DND-41 (cell line): ENCODE results near the gene PROM2.

ENCODE experiments used
- ATAC-seq: fragments of 200-7000 bp; cut with Tn5 transposase; 3 replicates; pipeline ENCODE4 v1.9.1; 2021; ENCODE audit warnings: low read depth; ENCODE audit not compliant: insufficient read depth
- DNase-seq: peaks from one replicate; pipeline ENCODE4 v3.0.0-alpha.2; 2020
- H2AFZ ChIP-seq: 2 replicates; pipeline ENCODE4 v1.6.0; 2012; ENCODE audit warnings: low read depth, low read length
- H3K27ac ChIP-seq: 2 replicates; pipeline ENCODE4 v1.5.1; 2012; ENCODE audit warnings: low read length, inconsistent platforms
- H3K27me3 ChIP-seq: fragments of 200-600 bp; sonication (generic); 2 replicates; pipeline ENCODE4 v1.6.0; 2012; ENCODE audit warnings: low read length, mild to moderate bottlenecking, inconsistent platforms; ENCODE audit not compliant: insufficient read depth, poor library complexity
- H3K36me3 ChIP-seq: 2 replicates; pipeline ENCODE4 v1.5.1; 2012; ENCODE audit warnings: low read length, inconsistent platforms; ENCODE audit not compliant: insufficient read depth
- H3K4me1 ChIP-seq: 2 replicates; pipeline ENCODE4 v1.5.1; 2012; ENCODE audit warnings: mild to moderate bottlenecking, low read length; ENCODE audit not compliant: insufficient read depth
- H3K4me2 ChIP-seq: 2 replicates; pipeline ENCODE4 v1.6.0; 2012; ENCODE audit warnings: mild to moderate bottlenecking, moderate library complexity, low read length, inconsistent platforms; ENCODE audit not compliant: insufficient read depth
- H3K4me3 ChIP-seq, 2 experiments: fragments of 200-600 bp in 1 of 2; shearing (Covaris generic) in 1 of 2; 2 replicates each; pipeline ENCODE4 v1.5.1; 2012 to 2016; ENCODE audit warnings: inconsistent platforms in 2 of 2, low read length in 2 of 2, mild to moderate bottlenecking in 2 of 2, low read depth in 1 of 2, moderate library complexity in 1 of 2
- H3K79me2 ChIP-seq: 2 replicates; pipeline ENCODE4 v1.6.0; 2012; ENCODE audit warnings: low read length, inconsistent platforms; ENCODE audit not compliant: insufficient read depth
- H3K9ac ChIP-seq: 2 replicates; pipeline ENCODE4 v1.6.0; 2012; ENCODE audit warnings: low read depth, mild to moderate bottlenecking, inconsistent platforms, low read length, moderate library complexity
- H3K9me3 ChIP-seq: 2 replicates; pipeline ENCODE4 v1.5.1; 2012; ENCODE audit warnings: low read length, moderate library complexity, mild to moderate bottlenecking, inconsistent platforms; ENCODE audit not compliant: insufficient read depth, severe bottlenecking
- H4K20me1 ChIP-seq: 2 replicates; pipeline ENCODE4 v1.6.0; 2012; ENCODE audit warnings: low read length; ENCODE audit not compliant: insufficient read depth
- CTCF ChIP-seq: IDR thresholded peaks from 2 replicates; pipeline ENCODE4 v1.5.1; 2012; ENCODE audit warnings: borderline replicate concordance, low read length, moderate library complexity, mild to moderate bottlenecking; ENCODE audit not compliant: poor library complexity, severe bottlenecking; ENCODE audit errors: extremely low read depth
- EZH2 ChIP-seq: IDR thresholded peaks from 3 replicates; pipeline ENCODE4 v1.6.1; 2012; ENCODE audit warnings: borderline replicate concordance, low read depth, mild to moderate bottlenecking, moderate library complexity, low read length, inconsistent platforms; ENCODE audit not compliant: severe bottlenecking

The PROM2 gene

GRCh38 chr2:95330794-95331338 is 56.6 kb downstream of the PROM2 start:
- H3K4me2 ChIP-seq = no peak overlapping the region
- H3K4me1 ChIP-seq = no peaks in the 10 kb centered on the region
- TF ChIP-seq EZH2 (no peak), CTCF (no peak)
- no peak overlapping the region for H3K27ac ChIP-seq
- H3K36me3 ChIP-seq = no peaks in the 10 kb centered on the region
- DNase-seq (no peak), ATAC-seq (no peak)
- H3K79me2 ChIP-seq = no peaks in the 10 kb centered on the region
- no peak overlapping the region for H3K9ac ChIP-seq
- H4K20me1 ChIP-seq = no peaks in the 10 kb centered on the region
- H3K9me3 ChIP-seq = no peaks in the 10 kb centered on the region
- no peaks in the 10 kb centered on the region for H3K27me3 ChIP-seq
- H2AFZ ChIP-seq = no peak overlapping the region
- no peak overlapping the region for H3K4me3 ChIP-seq

- no peak overlapping the region for H2AFZ ChIP-seq
- H3K36me3 ChIP-seq = no peaks in the 10 kb centered on the region
- H3K4me3 ChIP-seq = no peak overlapping the region
- no peak for ATAC-seq
- no peak overlapping the region for H3K27ac ChIP-seq
- H3K9me3 ChIP-seq = no peaks in the 10 kb centered on the region
- no peaks in the 10 kb centered on the region for H3K4me1 ChIP-seq
- H4K20me1 ChIP-seq = no peaks in the 10 kb centered on the region
- H3K79me2 ChIP-seq = no peaks in the 10 kb centered on the region
- TF ChIP-seq EZH2 = no peak
- TF ChIP-seq CTCF = no peak
- H3K9ac ChIP-seq = no peak overlapping the region
- no peak for DNase-seq
- no peaks in the 10 kb centered on the region for H3K27me3 ChIP-seq
- no peak overlapping the region for H3K4me2 ChIP-seq
These were observed 57.4 kb downstream of the PROM2 start for GRCh38 chr2:95331606-95332005.

GRCh38 chr2:95332036-95332435 is 57.8 kb downstream of the PROM2 start:
- no peak overlapping the region for H3K4me2 ChIP-seq
- DNase-seq (no peak), ATAC-seq (no peak)
- H3K27ac ChIP-seq = no peak overlapping the region
- no peaks in the 10 kb centered on the region for H3K4me1 ChIP-seq
- no peaks in the 10 kb centered on the region for H3K79me2 ChIP-seq
- no peak overlapping the region for H2AFZ ChIP-seq
- no peaks in the 10 kb centered on the region for H3K27me3 ChIP-seq
- H3K9me3 ChIP-seq = no peaks in the 10 kb centered on the region
- H3K9ac ChIP-seq = no peak overlapping the region
- H3K36me3 ChIP-seq = no peaks in the 10 kb centered on the region
- H3K4me3 ChIP-seq = no peak overlapping the region
- TF ChIP-seq EZH2 = no peak
- TF ChIP-seq CTCF = no peak
- no peaks in the 10 kb centered on the region for H4K20me1 ChIP-seq

GRCh38 chr2:95333056-95333455 is 58.8 kb downstream of the PROM2 start:
- Histone ChIP-seq H3K4me3 (no peak overlapping the region), H3K27ac (no peak overlapping the region), H3K4me1 (no peaks in the 10 kb centered on the region), H3K27me3 (peaks cover 4% of the 10 kb centered on the region), H3K79me2 (no peaks in the 10 kb centered on the region), H4K20me1 (no peaks in the 10 kb centered on the region), H3K9me3 (no peaks in the 10 kb centered on the region), H2AFZ (no peak overlapping the region), H3K4me2 (no peak overlapping the region), H3K36me3 (no peaks in the 10 kb centered on the region), H3K9ac (no peak overlapping the region)
- DNase-seq (no peak), ATAC-seq (no peak)
- TF ChIP-seq CTCF (no peak), EZH2 (no peak)
